HepG2 (cell line): ENCODE data around the gene ADARB1. TPM values are rescaled to one million over a fixed set of nuclear protein-coding genes. Genes with fewer than 3 reads are reported as not detected.

Experiments
- GPN1 ChIP-seq: sonication (generic); formaldehyde crosslinking; IDR thresholded peaks from 2 replicates; pipeline ENCODE4 v1.5.1; 2020; ENCODE audit warnings: missing genetic modification reagents, borderline replicate concordance
- HES4 ChIP-seq: sonication (generic); formaldehyde crosslinking; IDR thresholded peaks from 2 replicates; pipeline ENCODE4 v1.9.0; 2021; ENCODE audit warnings: mild to moderate bottlenecking, missing genetic modification reagents, borderline replicate concordance
- HOXA7 ChIP-seq: sonication (generic); formaldehyde crosslinking; IDR thresholded peaks from 2 replicates; pipeline ENCODE4 v1.8.1; 2022; ENCODE audit warnings: mild to moderate bottlenecking, missing genetic modification reagents, moderate library complexity
- KDM5B ChIP-seq: sonication (generic); formaldehyde crosslinking; IDR thresholded peaks from 2 replicates; pipeline ENCODE4 v1.4.0; 2020; ENCODE audit warnings: missing genetic modification reagents, mild to moderate bottlenecking, borderline replicate concordance
- NFYC ChIP-seq: IDR thresholded peaks from 2 replicates; pipeline ENCODE4 v1.6.1; 2016; ENCODE audit warnings: missing genetic modification reagents, missing compliant biosample characterization
- POLR2G ChIP-seq: fragments of 200-400 bp; formaldehyde crosslinking; IDR thresholded peaks from 2 replicates; pipeline ENCODE4 v1.6.1; 2018; ENCODE audit warnings: mild to moderate bottlenecking, low read depth, low read length, moderate library complexity
- SRY ChIP-seq: sonication (generic); formaldehyde crosslinking; IDR thresholded peaks from 2 replicates; pipeline ENCODE4 v1.8.0; 2022; ENCODE audit warnings: mild to moderate bottlenecking, missing genetic modification reagents
- ZIK1 ChIP-seq: sonication (generic); formaldehyde crosslinking; IDR thresholded peaks from 2 replicates; pipeline ENCODE4 v1.5.0; 2020; ENCODE audit warnings: mild to moderate bottlenecking, low read depth, missing genetic modification reagents, borderline replicate concordance
- ZNF562 ChIP-seq: sonication (generic); formaldehyde crosslinking; IDR thresholded peaks from 2 replicates; pipeline ENCODE4 v1.8.0; 2022; ENCODE audit warnings: missing genetic modification reagents, borderline replicate concordance
- ZNF570 ChIP-seq: sonication (generic); formaldehyde crosslinking; IDR thresholded peaks from 2 replicates; pipeline ENCODE4 v1.4.0; 2020; ENCODE audit warnings: mild to moderate bottlenecking, missing genetic modification reagents, borderline replicate concordance
- ZNF577 ChIP-seq: sonication (generic); formaldehyde crosslinking; IDR thresholded peaks from 2 replicates; pipeline ENCODE4 v1.4.0; 2020; ENCODE audit warnings: mild to moderate bottlenecking, low read depth, missing genetic modification reagents, borderline replicate concordance
- ZNF792 ChIP-seq: IDR thresholded peaks from 2 replicates; pipeline ENCODE4 v1.6.1; 2016
- polyA plus RNA-seq, 8 experiments: library from polyadenylated mRNA; depleted of rRNA in 3 of 8; stranded (reverse) in 7 of 8; unstranded in 1 of 8; fragments of >200 nt; fragmentation: Illumina TruSeq in 4 of 8; extraction: Trizol in 4 of 8; gene quantifications; 2 replicates each; pipeline versions ENCODE4 v1.2.1 to v1.2.3, GENCODE V29; 2011 to 2016; ENCODE audit warnings: low read depth in 4 of 8, missing spikeins in 1 of 8, mixed read lengths in 1 of 8; ENCODE audit not compliant: insufficient read depth in 1 of 8
- total RNA-seq, 5 experiments: library from RNA; depleted of rRNA; stranded (reverse); fragments of >200 nt; fragmentation: Illumina TruSeq; extraction: Trizol; gene quantifications; 2 replicates each; pipeline ENCODE4 v1.2.3, GENCODE V29; 2016; ENCODE audit warnings: low read depth in 1 of 5
- TF ChIP-seq, protein P1 (sequence below): sonication (generic); formaldehyde crosslinking; IDR thresholded peaks from 2 replicates; pipeline ENCODE4 v1.5.0; 2020; ENCODE audit warnings: mild to moderate bottlenecking, missing genetic modification reagents, moderate library complexity
- TF ChIP-seq, protein P2 (sequence below): sonication (generic); formaldehyde crosslinking; IDR thresholded peaks from 2 replicates; pipeline ENCODE4 v1.8.1; 2022; ENCODE audit warnings: low read depth, mild to moderate bottlenecking, missing genetic modification reagents
- TF ChIP-seq, protein P3 (sequence below): sonication (generic); formaldehyde crosslinking; IDR thresholded peaks from 2 replicates; pipeline ENCODE4 v1.4.0; 2020; ENCODE audit warnings: low read depth, mild to moderate bottlenecking, missing genetic modification reagents
- TF ChIP-seq, protein P4 (sequence below): sonication (generic); formaldehyde crosslinking; IDR thresholded peaks from 2 replicates; pipeline ENCODE4 v1.5.0; 2020; ENCODE audit warnings: mild to moderate bottlenecking, low read depth, missing genetic modification reagents, borderline replicate concordance
- TF ChIP-seq, protein P5 (sequence below): sonication (generic); formaldehyde crosslinking; IDR thresholded peaks from 2 replicates; pipeline ENCODE4 v1.4.0; 2020; ENCODE audit warnings: missing genetic modification reagents

ADARB1 gene
- total and polyA plus RNA-seq, 2 of the 13 experiments (the other 11 are each of a cell fraction or from before 2014, with no cell fraction given), result 6.6 to 10.0 TPM

DNA sequence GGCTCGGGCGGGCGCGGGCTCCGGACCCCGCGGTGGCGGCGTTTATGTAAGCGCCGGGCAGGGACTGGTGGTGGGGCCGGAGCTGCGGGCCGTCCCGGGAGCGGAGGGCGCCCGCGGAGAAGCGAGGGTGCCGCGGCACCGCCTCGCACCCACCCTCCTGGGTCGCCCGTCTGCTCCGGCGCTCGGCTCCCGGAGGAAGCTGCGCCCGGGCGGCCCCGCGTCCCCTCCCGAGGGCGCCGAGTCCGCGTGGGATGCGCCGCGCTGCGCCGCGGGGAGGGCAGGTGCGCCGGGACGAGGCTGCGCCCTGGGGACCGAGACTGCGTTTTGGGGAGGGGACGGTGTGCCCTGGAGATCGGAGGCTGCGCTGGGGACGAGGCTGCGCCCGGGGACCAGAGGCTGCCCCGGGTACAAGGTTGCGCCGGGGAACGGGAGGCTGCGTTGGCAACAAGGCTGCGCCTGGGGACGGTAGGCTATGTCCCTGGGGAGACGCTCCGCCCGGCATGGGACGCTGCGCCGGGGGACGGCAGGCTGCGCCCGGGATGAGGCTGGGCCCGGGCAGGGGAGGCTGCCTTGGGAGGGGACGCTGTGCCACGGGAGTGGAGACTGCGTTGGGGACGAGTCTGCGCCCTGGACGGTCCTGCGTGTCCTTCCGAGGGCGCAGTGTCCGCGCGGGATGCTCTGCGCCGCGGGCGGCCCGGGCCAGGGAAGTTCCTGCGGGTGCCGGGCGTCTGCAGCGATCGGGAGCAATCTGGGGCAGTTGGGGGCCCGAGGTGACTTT, 627 bp downstream of the ADARB1 start (continued):
- TF ChIP-seq HOXA7 (no peak), ZIK1 (0 out of 2 replicates have a peak, but pooled peaks have one; percentile 68), ZNF562 (CRISPR knock-in tag) (no peak), GPN1 (CRISPR knock-in tag) (no peak), ZNF577 (CRISPR knock-in tag) (no peak), SRY (CRISPR knock-in tag) (0 out of 2 replicates have a peak, but pooled peaks have one; percentile 71), POLR2G (peak; percentile 58; the same call in 1 of the 2 replicates), ZNF570 (CRISPR knock-in tag) (no peak), KDM5B (peak; percentile 72; the same call in 1 of the 2 replicates), HES4 (CRISPR knock-in tag) (peak; percentile 68), ZNF792 (no peak; the same call in 1 of the 2 replicates), NFYC (CRISPR knock-in tag) (no peak)
- TF ChIP-seq, protein P1, sequence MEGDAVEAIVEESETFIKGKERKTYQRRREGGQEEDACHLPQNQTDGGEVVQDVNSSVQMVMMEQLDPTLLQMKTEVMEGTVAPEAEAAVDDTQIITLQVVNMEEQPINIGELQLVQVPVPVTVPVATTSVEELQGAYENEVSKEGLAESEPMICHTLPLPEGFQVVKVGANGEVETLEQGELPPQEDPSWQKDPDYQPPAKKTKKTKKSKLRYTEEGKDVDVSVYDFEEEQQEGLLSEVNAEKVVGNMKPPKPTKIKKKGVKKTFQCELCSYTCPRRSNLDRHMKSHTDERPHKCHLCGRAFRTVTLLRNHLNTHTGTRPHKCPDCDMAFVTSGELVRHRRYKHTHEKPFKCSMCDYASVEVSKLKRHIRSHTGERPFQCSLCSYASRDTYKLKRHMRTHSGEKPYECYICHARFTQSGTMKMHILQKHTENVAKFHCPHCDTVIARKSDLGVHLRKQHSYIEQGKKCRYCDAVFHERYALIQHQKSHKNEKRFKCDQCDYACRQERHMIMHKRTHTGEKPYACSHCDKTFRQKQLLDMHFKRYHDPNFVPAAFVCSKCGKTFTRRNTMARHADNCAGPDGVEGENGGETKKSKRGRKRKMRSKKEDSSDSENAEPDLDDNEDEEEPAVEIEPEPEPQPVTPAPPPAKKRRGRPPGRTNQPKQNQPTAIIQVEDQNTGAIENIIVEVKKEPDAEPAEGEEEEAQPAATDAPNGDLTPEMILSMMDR (CRISPR knock-in tag), result peak; percentile 15; the same call in 1 of the 2 replicates
- TF ChIP-seq, protein P2, sequence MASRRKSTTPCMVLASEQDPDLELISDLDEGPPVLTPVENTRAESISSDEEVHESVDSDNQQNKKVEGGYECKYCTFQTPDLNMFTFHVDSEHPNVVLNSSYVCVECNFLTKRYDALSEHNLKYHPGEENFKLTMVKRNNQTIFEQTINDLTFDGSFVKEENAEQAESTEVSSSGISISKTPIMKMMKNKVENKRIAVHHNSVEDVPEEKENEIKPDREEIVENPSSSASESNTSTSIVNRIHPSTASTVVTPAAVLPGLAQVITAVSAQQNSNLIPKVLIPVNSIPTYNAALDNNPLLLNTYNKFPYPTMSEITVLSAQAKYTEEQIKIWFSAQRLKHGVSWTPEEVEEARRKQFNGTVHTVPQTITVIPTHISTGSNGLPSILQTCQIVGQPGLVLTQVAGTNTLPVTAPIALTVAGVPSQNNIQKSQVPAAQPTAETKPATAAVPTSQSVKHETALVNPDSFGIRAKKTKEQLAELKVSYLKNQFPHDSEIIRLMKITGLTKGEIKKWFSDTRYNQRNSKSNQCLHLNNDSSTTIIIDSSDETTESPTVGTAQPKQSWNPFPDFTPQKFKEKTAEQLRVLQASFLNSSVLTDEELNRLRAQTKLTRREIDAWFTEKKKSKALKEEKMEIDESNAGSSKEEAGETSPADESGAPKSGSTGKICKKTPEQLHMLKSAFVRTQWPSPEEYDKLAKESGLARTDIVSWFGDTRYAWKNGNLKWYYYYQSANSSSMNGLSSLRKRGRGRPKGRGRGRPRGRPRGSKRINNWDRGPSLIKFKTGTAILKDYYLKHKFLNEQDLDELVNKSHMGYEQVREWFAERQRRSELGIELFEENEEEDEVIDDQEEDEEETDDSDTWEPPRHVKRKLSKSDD (CRISPR knock-in tag), result peak; percentile 85
- TF ChIP-seq, protein P3, sequence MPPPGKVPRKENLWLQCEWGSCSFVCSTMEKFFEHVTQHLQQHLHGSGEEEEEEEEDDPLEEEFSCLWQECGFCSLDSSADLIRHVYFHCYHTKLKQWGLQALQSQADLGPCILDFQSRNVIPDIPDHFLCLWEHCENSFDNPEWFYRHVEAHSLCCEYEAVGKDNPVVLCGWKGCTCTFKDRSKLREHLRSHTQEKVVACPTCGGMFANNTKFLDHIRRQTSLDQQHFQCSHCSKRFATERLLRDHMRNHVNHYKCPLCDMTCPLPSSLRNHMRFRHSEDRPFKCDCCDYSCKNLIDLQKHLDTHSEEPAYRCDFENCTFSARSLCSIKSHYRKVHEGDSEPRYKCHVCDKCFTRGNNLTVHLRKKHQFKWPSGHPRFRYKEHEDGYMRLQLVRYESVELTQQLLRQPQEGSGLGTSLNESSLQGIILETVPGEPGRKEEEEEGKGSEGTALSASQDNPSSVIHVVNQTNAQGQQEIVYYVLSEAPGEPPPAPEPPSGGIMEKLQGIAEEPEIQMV (CRISPR knock-in tag), result 0 out of 2 replicates have a peak, but pooled peaks have one; percentile 56
- TF ChIP-seq, protein P4, sequence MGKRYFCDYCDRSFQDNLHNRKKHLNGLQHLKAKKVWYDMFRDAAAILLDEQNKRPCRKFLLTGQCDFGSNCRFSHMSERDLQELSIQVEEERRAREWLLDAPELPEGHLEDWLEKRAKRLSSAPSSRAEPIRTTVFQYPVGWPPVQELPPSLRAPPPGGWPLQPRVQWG (CRISPR knock-in tag), result no peak
- TF ChIP-seq, protein P5, sequence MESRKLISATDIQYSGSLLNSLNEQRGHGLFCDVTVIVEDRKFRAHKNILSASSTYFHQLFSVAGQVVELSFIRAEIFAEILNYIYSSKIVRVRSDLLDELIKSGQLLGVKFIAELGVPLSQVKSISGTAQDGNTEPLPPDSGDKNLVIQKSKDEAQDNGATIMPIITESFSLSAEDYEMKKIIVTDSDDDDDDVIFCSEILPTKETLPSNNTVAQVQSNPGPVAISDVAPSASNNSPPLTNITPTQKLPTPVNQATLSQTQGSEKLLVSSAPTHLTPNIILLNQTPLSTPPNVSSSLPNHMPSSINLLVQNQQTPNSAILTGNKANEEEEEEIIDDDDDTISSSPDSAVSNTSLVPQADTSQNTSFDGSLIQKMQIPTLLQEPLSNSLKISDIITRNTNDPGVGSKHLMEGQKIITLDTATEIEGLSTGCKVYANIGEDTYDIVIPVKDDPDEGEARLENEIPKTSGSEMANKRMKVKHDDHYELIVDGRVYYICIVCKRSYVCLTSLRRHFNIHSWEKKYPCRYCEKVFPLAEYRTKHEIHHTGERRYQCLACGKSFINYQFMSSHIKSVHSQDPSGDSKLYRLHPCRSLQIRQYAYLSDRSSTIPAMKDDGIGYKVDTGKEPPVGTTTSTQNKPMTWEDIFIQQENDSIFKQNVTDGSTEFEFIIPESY, result no peak
